ENCODE data around the gene COX8A. TPM values are rescaled to one million over a fixed set of nuclear protein-coding genes. Genes with fewer than 3 reads are reported as not detected.
A peak's percentile ranks its signal among the peaks of the same experiment; 100 is the strongest.

The COX8A gene, protein sequence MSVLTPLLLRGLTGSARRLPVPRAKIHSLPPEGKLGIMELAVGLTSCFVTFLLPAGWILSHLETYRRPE
- 302 TPM in 2 replicates for total RNA-seq

DNA sequence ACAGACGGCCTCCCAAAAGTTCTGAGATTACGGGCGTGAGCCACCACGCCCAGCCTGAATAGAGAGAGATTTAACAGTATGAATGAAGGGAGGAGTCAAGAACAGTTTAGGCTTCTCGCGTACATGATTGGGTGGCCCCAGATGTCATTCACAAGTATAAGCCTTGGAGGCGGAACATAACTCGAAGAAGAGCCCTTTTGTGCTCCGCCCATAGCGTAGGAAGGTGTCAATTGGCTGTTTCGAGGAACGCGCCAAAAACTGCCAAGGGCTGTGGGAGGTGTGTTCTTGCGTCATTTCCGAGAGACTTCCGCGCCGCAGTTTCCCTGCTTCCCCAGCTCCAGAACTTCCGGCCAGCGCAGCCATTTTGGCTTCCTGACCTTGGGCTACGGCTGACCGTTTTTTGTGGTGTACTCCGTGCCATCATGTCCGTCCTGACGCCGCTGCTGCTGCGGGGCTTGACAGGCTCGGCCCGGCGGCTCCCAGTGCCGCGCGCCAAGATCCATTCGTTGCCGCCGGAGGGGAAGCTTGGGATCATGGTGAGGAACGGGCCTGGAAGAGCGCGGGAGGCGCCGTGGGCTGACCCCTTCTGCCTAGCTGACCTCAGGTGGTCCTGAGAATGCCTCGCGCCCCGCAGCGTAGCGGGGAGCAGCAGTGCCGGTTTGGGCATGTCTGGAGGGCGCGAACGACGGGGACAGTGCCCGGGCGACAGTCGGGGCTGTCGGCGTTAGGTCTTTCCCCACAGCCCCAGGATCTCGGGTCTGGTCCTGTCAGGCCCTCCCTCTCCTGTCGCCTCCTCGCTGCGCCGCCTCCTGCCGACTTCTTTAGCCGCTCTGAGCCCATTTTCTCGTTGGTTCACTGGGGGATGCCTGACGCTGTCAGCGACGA lies at the start of gene COX8A:
COX8A (plus strand) TSS at position 362 of the 885 bp plus-strand sequence; CDS start at position 423, 61 bp downstream.
- peaks cover 22% of the 10 kb centered on the region for H3K36me3 Mint-ChIP-seq (ENCODE audit: low read depth)
- H3K9me3 Mint-ChIP-seq, result no peaks in the 10 kb centered on the region
- H3K4me3 Mint-ChIP-seq, result peak within 1 kb of the TSS; percentile 100
- peak; percentile 99 for DNase-seq
- peak within 1 kb of the TSS; percentile 99 for H3K27ac Mint-ChIP-seq
- H3K4me1 Mint-ChIP-seq, result peaks cover 18% of the 10 kb centered on the region
- intact Hi-C loops (cut with micrococcal nuclease), result loop anchor here (1.0 to 10.0 kb wide), 4 partner anchors 12 to 330 kb away; partner anchors contain the start of genes CATSPERZ, ESRRA, NAA40 and OTUB1
- H3K27me3 Mint-ChIP-seq, result peaks cover under 1% of the 10 kb centered on the region

DNA sequence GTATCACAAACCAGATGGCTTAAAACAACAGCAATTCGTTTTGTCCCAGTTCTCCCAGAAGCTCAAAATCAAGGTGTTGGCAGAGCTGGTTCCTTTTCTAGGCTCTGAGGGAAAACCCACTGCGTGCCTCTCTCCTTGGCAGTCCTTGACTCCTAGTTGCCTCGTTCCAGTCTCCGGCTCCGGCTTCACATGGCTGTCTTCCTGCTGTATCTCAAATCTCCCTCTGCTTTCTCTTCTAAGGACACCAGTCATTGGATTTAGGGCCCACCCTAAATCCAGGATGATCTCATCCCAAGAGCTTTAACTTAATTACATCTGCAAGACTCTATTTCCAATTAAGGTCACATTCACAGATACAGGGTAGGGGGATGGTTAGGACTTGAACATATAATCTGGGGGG lies 44.8 kb upstream of the COX8A start:
- H3K36me3 Mint-ChIP-seq (ENCODE audit: low read depth), result no peaks in the 10 kb centered on the region
- H3K27ac Mint-ChIP-seq, result no peak overlapping the region
- H3K9me3 Mint-ChIP-seq, result no peaks in the 10 kb centered on the region
- intact Hi-C loops (cut with micrococcal nuclease), result no loop called here
- H3K27me3 Mint-ChIP-seq, result peaks cover 19% of the 10 kb centered on the region
- H3K4me3 Mint-ChIP-seq, result no peak overlapping the region
- H3K4me1 Mint-ChIP-seq, result no peaks in the 10 kb centered on the region
- no peak for DNase-seq

DNA sequence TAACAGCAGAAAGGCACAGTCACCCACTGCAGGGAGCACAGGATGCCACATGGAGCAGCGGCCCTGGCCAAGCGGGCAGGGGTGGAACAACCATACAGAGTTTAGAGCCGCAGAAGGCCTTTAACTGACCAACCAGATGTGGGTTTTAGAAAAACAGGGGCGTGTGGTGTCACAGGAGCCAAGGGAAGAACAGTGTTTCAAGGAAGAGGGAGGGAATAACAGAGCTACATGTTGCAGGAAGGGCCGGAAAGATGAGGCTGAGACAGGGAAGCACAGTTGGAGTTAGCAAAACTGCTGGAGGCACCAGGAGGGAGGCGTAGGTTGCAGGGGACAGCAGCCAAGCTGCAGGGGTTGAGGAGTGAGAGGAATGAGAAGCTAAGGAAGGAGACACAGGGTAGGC lies 43.4 kb upstream of the COX8A start:
- H3K27ac Mint-ChIP-seq, result no peak overlapping the region
- DNase-seq, result no peak
- no peaks in the 10 kb centered on the region for H3K4me1 Mint-ChIP-seq
- intact Hi-C loops (cut with micrococcal nuclease), result no loop called here
- no peaks in the 10 kb centered on the region for H3K36me3 Mint-ChIP-seq (ENCODE audit: low read depth)
- H3K27me3 Mint-ChIP-seq, result peaks cover 15% of the 10 kb centered on the region
- no peaks in the 10 kb centered on the region for H3K9me3 Mint-ChIP-seq
- H3K4me3 Mint-ChIP-seq, result no peak overlapping the region

DNA sequence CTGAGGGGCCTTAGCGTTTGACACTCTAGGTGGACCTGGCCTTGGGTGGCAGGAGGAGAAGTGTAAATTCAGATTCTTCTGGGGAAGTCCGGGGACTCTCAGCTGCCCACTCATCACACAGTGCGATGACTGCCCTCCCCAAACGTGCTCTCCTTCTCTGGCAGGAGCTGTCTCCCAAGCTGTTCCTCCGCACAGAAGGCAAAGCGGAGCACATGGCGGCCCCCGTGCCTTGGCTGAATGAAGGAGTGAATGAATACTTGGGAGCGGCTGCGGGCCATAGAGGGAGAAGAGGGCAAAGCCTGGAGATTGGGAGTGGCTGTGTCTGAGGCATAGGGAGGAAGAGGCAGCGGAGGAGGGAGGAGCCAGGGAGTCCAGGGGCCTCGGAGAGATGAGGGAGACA lies 42.5 kb upstream of the COX8A start:
- no peaks in the 10 kb centered on the region for H3K36me3 Mint-ChIP-seq (ENCODE audit: low read depth)
- no peak for DNase-seq
- H3K27me3 Mint-ChIP-seq, result peaks cover 11% of the 10 kb centered on the region
- H3K4me1 Mint-ChIP-seq, result no peaks in the 10 kb centered on the region
- H3K4me3 Mint-ChIP-seq, result no peak overlapping the region
- no peak overlapping the region for H3K27ac Mint-ChIP-seq
- H3K9me3 Mint-ChIP-seq, result no peaks in the 10 kb centered on the region
- intact Hi-C loops (cut with micrococcal nuclease), result no loop called here

DNA sequence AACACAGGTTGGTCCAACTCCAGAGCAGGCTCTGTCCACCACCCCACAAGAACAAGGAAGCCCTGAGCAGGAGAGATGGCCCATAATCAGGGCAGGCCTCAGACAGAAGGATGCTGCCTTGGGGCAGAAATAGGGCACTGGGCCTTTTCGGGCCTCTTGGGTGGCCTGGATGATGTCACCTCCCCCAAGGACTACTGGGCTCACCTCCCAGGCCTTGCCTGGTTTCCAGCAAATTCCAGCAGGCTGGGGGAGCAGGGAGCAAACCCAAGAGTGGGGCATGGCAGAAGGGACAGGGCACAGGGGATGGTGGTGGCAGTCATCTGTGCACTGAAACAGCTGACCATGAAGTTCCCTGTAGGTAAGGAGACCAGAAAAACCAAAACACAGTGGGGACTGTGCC lies 41.0 kb upstream of the COX8A start:
- no peaks in the 10 kb centered on the region for H3K9me3 Mint-ChIP-seq
- no peaks in the 10 kb centered on the region for H3K36me3 Mint-ChIP-seq (ENCODE audit: low read depth)
- intact Hi-C loops (cut with micrococcal nuclease), result no loop called here

DNA sequence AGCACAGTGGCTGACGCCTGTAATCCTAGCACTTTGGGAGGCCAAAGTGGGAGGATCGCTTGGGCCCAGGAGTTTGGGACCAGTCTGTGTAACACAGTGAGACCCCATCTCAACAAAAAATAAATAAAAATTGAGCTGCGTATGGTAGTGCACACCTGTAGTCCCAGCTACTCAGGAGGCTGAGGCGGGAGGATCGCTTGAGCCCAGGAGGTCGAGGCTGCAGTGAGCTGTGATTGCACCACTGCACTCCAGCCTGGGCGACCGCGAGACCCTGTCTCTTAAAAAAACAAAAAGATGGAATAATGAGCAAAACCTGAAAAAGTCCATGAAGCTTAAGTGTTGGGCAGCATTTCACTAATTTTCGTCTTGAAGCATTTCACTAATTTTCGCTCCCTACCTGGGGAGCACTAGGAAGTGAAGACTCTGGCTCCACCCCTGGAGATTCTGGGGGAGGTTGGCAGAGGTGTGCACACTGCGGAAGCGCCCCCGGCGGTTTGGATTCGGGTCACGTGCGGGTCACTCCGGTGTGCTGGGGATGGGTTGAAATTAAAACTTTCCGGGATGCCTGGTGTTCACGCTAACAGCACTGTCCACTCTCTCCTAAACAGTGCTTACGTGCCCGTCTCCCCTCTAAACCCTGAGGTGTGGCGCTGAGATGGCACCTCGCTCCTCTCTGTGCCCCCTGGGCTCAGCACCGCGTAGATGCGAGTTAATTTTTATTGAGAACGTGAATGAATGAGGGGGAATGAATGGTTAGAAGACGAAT lies 36.5 kb upstream of the COX8A start:
- DNase-seq, result peak; percentile 74
- intact Hi-C loops (cut with micrococcal nuclease), result loop anchor here (1.0 to 2.0 kb wide), 4 partner anchors 37 to 169 kb away; partner anchors contain the start of genes COX8A, OTUB1 and ZFTA

More for the DNA sequence above, 41.0 kb upstream of the COX8A start:
- no peak for DNase-seq
- H3K4me3 Mint-ChIP-seq, result no peak overlapping the region
- H3K27ac Mint-ChIP-seq, result no peak overlapping the region
- peaks cover 5% of the 10 kb centered on the region for H3K4me1 Mint-ChIP-seq
- peaks cover 5% of the 10 kb centered on the region for H3K27me3 Mint-ChIP-seq

DNA sequence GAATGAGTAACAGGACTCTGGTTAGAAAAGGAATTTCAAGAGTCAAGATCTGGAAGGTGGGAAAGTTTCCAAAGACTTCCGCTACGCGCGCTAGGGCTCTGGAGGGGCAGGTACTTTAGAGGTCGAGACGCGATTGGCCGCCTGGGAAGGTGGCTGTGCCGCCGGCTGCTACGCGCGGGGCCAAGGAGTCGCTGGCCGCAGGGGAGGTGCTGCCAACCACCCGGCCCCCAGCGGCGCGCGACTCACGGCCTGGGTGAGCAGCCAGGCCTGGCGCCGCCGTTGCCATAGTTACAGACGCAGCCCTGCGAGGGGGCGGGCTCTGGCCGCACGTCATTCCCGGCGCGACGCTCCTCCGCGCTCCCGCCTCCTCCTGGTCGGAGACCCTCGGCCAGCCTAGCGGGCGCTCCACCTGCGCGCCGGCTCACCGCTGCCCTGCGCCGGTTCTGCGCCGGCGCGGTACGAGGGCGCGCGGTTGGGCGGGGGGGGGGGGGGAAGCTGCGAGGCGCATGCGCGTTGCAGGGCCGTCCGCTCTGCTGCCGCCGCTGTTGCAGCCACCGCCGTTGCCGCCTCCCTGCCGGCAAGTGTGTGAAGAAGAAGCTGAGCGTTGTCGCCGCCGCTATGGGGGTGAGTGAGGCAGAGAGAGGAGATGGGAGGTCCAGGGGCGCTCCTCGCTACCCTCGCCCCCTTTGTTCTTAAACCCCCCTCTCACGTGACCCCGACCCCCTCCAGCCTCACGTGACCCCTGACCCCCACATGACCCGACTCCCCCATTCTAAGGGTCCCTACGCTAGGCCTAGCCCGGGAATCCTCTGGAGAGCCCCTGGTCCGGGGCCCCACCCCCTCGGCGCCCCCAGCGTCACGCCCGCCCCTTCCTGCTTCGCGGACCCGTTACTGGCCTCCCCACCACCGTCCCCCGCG lies 35.7 kb upstream of the COX8A start, which contains the start of gene NAA40:
NAA40 (plus strand) TSS at position 524 of the 918 bp plus-strand sequence; CDS start at position 619, 95 bp downstream.
- intact Hi-C loops (cut with micrococcal nuclease), result loop anchor here (1.0 to 2.0 kb wide), 4 partner anchors 36 to 170 kb away; partner anchors contain the start of genes COX8A, OTUB1 and ZFTA
- peak within 1 kb of the TSS; percentile 80 for H3K27ac Mint-ChIP-seq
- H3K4me1 Mint-ChIP-seq, result peaks cover 17% of the 10 kb centered on the region

More for the DNA sequence above, 36.5 kb upstream of the COX8A start:
- Mint-ChIP-seq H3K36me3 (ENCODE audit: low read depth) (peaks cover 8% of the 10 kb centered on the region), H3K4me3 (peak overlapping the region; percentile 87), H3K9me3 (no peaks in the 10 kb centered on the region), H3K4me1 (peaks cover 17% of the 10 kb centered on the region), H3K27me3 (no peaks in the 10 kb centered on the region), H3K27ac (peak overlapping the region; percentile 74)

DNA sequence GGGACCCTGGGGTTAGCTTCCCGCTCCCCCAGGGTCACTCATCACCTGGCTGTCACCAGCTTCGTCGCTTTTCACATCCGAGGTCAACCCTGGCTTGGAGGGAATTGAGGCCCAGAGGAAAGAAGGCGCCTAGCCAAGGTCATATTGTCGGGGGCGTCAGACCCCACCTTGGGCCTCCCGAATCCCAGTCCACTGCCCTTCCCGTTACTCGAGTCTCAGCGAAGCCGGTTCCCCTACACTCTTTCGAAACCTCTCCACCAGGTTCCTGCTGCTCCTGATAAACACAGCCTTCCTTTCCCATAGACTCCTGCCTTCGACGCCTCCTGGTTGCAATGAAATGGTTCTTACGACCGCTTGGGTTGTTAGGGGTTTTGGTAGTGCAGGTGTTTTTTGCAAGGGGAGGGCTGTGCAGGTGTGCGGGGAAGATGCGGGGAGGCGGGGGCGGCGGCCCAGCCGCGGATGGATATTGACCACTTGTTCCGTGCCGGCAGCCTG lies 35.0 kb upstream of the COX8A start:
- H3K9me3 Mint-ChIP-seq, result no peaks in the 10 kb centered on the region
- no peak for DNase-seq
- H3K4me1 Mint-ChIP-seq, result peaks cover 17% of the 10 kb centered on the region
- peak overlapping the region; percentile 80 for H3K27ac Mint-ChIP-seq
- H3K27me3 Mint-ChIP-seq, result no peaks in the 10 kb centered on the region
- intact Hi-C loops (cut with micrococcal nuclease), result loop anchor here (2.0 kb wide), 3 partner anchors 35 to 171 kb away; partner anchors contain the start of genes COX8A, OTUB1 and ZFTA
- H3K4me3 Mint-ChIP-seq, result peak overlapping the region; percentile 87
- H3K36me3 Mint-ChIP-seq (ENCODE audit: low read depth), result peaks cover 8% of the 10 kb centered on the region

More for the DNA sequence above, 35.7 kb upstream of the COX8A start, which contains the start of gene NAA40:
- peak; percentile 97 for DNase-seq
- Mint-ChIP-seq H3K9me3 (no peaks in the 10 kb centered on the region), H3K4me3 (peak within 1 kb of the TSS; percentile 87), H3K27me3 (no peaks in the 10 kb centered on the region), H3K36me3 (ENCODE audit: low read depth) (peaks cover 8% of the 10 kb centered on the region)

DNA sequence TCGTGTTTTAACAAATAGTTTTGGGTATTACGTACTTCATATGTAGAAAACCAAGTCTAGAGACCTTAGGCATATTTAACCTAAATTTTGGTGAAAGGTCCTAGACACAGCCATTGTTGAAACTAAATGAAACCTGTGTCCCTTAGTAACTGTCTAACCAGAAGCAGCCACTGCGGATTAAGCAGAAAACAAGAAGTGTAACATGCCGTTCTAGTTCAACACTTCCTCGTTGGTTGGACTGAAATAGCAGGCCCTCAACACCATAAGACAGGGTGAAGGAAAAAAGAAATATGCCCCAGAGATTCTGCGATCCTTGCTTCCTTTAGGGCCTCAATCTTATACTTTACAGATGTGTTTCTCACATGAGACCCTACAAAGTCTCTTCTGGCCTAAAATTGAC lies 33.6 kb upstream of the COX8A start:
- Mint-ChIP-seq H3K4me1 (peaks cover 17% of the 10 kb centered on the region), H3K9me3 (no peaks in the 10 kb centered on the region), H3K4me3 (peak overlapping the region; percentile 87), H3K36me3 (ENCODE audit: low read depth) (peaks cover 8% of the 10 kb centered on the region), H3K27ac (no peak overlapping the region), H3K27me3 (no peaks in the 10 kb centered on the region)
- intact Hi-C loops (cut with micrococcal nuclease), result no loop called here
- no peak for DNase-seq

DNA sequence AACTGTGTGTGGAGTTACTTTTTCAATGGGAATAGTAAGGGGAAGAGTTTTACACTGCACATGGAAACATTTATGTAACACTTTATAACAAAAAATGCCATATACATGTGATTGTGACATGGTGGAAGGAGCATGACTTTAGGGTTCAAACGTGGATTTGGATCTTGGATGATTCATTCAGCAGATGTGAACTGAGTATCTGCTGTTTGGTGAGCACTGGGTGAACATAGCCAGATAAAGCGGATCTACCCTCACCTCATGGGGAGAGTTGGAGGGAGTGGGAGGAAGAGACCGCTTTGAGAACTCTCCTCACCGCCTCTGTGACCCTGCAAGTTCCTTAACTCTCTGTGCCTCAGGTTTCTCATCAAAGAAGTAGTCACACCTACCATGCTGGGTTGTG lies 32.5 kb upstream of the COX8A start:
- H3K4me1 Mint-ChIP-seq, result peaks cover 17% of the 10 kb centered on the region
- intact Hi-C loops (cut with micrococcal nuclease), result no loop called here
- no peak overlapping the region for H3K4me3 Mint-ChIP-seq
- H3K36me3 Mint-ChIP-seq (ENCODE audit: low read depth), result peaks cover 10% of the 10 kb centered on the region
- H3K27ac Mint-ChIP-seq, result no peak overlapping the region
- no peak for DNase-seq
- H3K9me3 Mint-ChIP-seq, result no peaks in the 10 kb centered on the region
- H3K27me3 Mint-ChIP-seq, result no peaks in the 10 kb centered on the region

DNA sequence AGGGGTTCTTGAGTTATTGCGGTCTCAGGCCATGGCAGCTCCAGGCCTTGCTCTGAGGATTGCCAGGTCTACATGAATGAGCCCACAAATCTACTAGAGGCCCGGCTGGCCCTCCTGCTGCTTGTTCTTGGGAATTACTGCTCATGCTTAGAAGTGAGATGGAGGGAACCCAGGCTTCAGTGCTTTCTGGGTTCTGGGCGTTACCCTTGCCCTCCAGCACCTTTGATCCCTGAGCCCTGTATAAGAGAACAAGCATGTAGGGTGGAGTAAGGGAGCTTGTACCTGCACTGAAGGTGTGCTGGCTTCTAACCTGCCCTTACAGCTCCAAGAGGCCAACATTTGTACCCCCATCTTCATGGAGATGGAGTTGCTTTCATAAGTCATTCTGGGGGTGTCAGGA lies 31.6 kb upstream of the COX8A start:
- intact Hi-C loops (cut with micrococcal nuclease), result no loop called here
- no peak for DNase-seq
- Mint-ChIP-seq H3K27ac (no peak overlapping the region), H3K4me3 (no peak overlapping the region), H3K9me3 (no peaks in the 10 kb centered on the region), H3K36me3 (ENCODE audit: low read depth) (peaks cover 11% of the 10 kb centered on the region), H3K27me3 (no peaks in the 10 kb centered on the region), H3K4me1 (peaks cover 16% of the 10 kb centered on the region)

DNA sequence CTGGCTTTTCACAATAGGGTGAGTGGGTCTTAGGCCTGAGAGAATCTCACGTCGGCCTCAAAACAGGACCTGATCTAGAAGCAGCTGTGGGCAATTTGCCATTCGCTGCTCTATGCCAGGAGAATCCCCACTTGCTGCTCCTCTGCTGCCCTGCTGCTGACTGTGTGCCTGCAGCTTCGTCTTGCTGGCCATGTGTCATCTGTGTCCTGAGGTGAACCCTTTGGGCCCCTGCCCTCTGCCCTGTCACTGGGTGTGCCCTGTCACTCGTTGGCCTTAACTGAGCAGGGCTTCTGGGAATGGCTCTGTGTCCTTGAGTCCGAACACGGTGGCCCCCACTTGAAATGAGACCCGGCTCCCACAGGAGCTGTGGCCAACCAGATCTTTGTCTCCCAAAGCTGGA lies 29.4 kb upstream of the COX8A start:
- intact Hi-C loops (cut with micrococcal nuclease), result no loop called here

More for the DNA sequence above, 29.4 kb upstream of the COX8A start:
- no peak for DNase-seq
- peaks cover 12% of the 10 kb centered on the region for H3K36me3 Mint-ChIP-seq (ENCODE audit: low read depth)
- H3K27ac Mint-ChIP-seq, result no peak overlapping the region
- H3K9me3 Mint-ChIP-seq, result no peaks in the 10 kb centered on the region
- H3K27me3 Mint-ChIP-seq, result no peaks in the 10 kb centered on the region
- no peak overlapping the region for H3K4me3 Mint-ChIP-seq
- peaks cover 8% of the 10 kb centered on the region for H3K4me1 Mint-ChIP-seq

Data from activated CD4-positive, alpha-beta T cell treated with anti-CD3 and anti-CD28 coated beads, Interleukin-2, amount 10 ng/mL, durations not matched to agents 24 days and 14 days (primary cell).